Loucy (cell line): Measurements from ENCODE around the gene DCAF6.

ENCODE experiments used
- EZH2phosphoT487 ChIP-seq: fragments of 200-600 bp; IDR thresholded peaks from 2 replicates; pipeline ENCODE4 v1.6.1; 2018; ENCODE audit warnings: antibody characterized with exemption, mild to moderate bottlenecking, moderate library complexity, borderline replicate concordance
- TF ChIP-seq, protein P1 (sequence below): fragments of 200-600 bp; sonication (generic); conservative IDR thresholded peaks from 2 replicates; pipeline ENCODE4 v1.5.1; 2014; ENCODE audit warnings: mild to moderate bottlenecking, antibody characterized with exemption, low read length

DNA sequence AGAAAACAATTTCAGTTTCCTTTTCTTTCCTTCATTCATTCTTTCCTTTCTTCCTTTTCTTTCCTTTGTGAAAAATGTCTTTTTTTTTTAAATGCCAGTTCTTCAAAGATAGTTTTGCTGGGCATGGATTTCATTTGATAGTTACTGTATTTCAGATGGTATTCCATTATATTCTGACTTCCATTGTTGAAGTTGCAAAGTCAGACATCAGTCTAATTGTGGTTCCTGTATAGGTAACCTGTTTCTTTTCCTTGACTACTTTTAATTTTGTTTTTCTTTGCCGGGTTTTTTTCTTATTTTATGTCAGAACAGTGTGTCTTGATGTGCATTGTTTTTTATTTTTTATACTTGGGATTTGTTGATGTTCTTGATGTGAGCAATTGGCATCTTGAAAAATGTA lies 40.8 kb downstream of the DCAF6 start:
- TF ChIP-seq, protein P1, sequence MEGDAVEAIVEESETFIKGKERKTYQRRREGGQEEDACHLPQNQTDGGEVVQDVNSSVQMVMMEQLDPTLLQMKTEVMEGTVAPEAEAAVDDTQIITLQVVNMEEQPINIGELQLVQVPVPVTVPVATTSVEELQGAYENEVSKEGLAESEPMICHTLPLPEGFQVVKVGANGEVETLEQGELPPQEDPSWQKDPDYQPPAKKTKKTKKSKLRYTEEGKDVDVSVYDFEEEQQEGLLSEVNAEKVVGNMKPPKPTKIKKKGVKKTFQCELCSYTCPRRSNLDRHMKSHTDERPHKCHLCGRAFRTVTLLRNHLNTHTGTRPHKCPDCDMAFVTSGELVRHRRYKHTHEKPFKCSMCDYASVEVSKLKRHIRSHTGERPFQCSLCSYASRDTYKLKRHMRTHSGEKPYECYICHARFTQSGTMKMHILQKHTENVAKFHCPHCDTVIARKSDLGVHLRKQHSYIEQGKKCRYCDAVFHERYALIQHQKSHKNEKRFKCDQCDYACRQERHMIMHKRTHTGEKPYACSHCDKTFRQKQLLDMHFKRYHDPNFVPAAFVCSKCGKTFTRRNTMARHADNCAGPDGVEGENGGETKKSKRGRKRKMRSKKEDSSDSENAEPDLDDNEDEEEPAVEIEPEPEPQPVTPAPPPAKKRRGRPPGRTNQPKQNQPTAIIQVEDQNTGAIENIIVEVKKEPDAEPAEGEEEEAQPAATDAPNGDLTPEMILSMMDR = no peak
- no peak for TF ChIP-seq EZH2phosphoT487
